Spleen (tissue), 11 donors: ENCODE results near the gene SLC13A5. TPM values are rescaled to one million over a fixed set of nuclear protein-coding genes. Genes with fewer than 3 reads are reported as not detected.
"Not testable (repeated sequence)": the region's sequence is repeated elsewhere in the genome, so short reads cannot be mapped to it uniquely, and the experiment has no call there.

Source experiments
- DNase-seq: peaks from one replicate; pipeline ENCODE4 v3.0.0-alpha.2; 2020
- H3K27ac ChIP-seq, 8 donors: fragments of 200-600 bp; sonication (generic) in 7 of 8; 1 replicate in 4 of 8; 2 replicates in 4 of 8; pipeline versions ENCODE4 v1.5.0 to v1.8.0; 2016 to 2021; ENCODE audit warnings: inconsistent platforms in 4 of 8, mild to moderate bottlenecking in 4 of 8, moderate library complexity in 1 of 8
- H3K27me3 ChIP-seq, 7 donors: fragments of 200-600 bp; sonication (generic) in 6 of 7; replicated peaks in 1 of 7; 1 replicate in 4 of 7; 2 replicates in 3 of 7; pipeline versions ENCODE4 v1.5.0 to v1.8.0; 2016 to 2021; ENCODE audit warnings: inconsistent platforms in 3 of 7, mild to moderate bottlenecking in 1 of 7
- H3K36me3 ChIP-seq, 6 donors: fragments of 200-600 bp; sonication (generic) in 5 of 6; 1 replicate in 4 of 6; 2 replicates in 2 of 6; pipeline versions ENCODE4 v1.5.0 to v1.8.0; 2016 to 2021; ENCODE audit warnings: inconsistent platforms in 2 of 6
- H3K4me1 ChIP-seq, 6 donors: fragments of 200-600 bp; sonication (generic) in 5 of 6; 1 replicate in 3 of 6; 2 replicates in 3 of 6; pipeline versions ENCODE4 v1.5.0 to v1.8.0; 2016 to 2021; ENCODE audit warnings: inconsistent platforms in 3 of 6
- H3K4me3 ChIP-seq, 8 donors: fragments of 200-600 bp; sonication (generic) in 7 of 8; 1 replicate in 4 of 8; 2 replicates in 4 of 8; pipeline versions ENCODE4 v1.5.0 to v1.8.0; 2016 to 2021; ENCODE audit warnings: inconsistent platforms in 4 of 8, mild to moderate bottlenecking in 4 of 8, moderate library complexity in 2 of 8
- H3K9me3 ChIP-seq, 8 donors: fragments of 200-600 bp; sonication (generic) in 7 of 8; 1 replicate in 4 of 8; 2 replicates in 4 of 8; pipeline versions ENCODE4 v1.5.0 to v1.8.0; 2016 to 2021; ENCODE audit warnings: inconsistent platforms in 4 of 8
- POLR2A ChIP-seq, 3 donors: fragments of 450-650 bp; IDR thresholded peaks; one replicate each; pipeline ENCODE4 v1.5.1; 2017; ENCODE audit warnings: antibody characterized with exemption in 3 of 3, mild to moderate bottlenecking in 1 of 3
- POLR2AphosphoS5 ChIP-seq, 3 donors: sonication (generic); formaldehyde crosslinking; IDR thresholded peaks; one replicate each; pipeline ENCODE4 v1.5.1; 2017; ENCODE audit warnings: antibody characterized with exemption in 3 of 3
- whole genome bisulfite sequencing, 5 donors: extraction: QIAGEN DNeasy Blood & Tissue Kit in 3 of 5; methylation state at CpG; one replicate each; pipeline versions ENCODE4 v1.1.5 to v1.1.7; 2013 to 2018; 5-methylcytosine and 5-hydroxymethylcytosine counted together
- intact Hi-C: fragments of 100-400 bp; cut with DNase I; formaldehyde crosslinking; loops from one replicate; pipeline ENCODE4 v1.15.0; 2023; ENCODE audit warnings: low total_unique reads
- polyA plus RNA-seq, 3 donors: library from polyadenylated mRNA; stranded (reverse); fragments of 200-250 nt; gene quantifications; one replicate each; pipeline ENCODE4 v1.2.1, GENCODE V29; 2013
- total RNA-seq, 7 donors: library from RNA; depleted of rRNA in 3 of 7; stranded (reverse); fragments of >200 nt in 3 of 7; fragmentation: NEBNext Ultra II Directional in 4 of 7; extraction: Animal tissue kit (Norgen Biotek cat#: 25700) in 4 of 7; gene quantifications; one replicate each; pipeline versions ENCODE4 v1.1.0 to v1.2.1, GENCODE V29; 2016 to 2021
- TF ChIP-seq, protein P1 (sequence below), 11 experiments: fragments of 200-600 bp in 7 of 11; fragments of 450-650 bp in 4 of 11; sonication (generic) in 4 of 11; IDR thresholded peaks in 8 of 11; conservative IDR thresholded peaks in 3 of 11; 1 replicate in 7 of 11; 2 replicates in 4 of 11; pipeline versions ENCODE4 v1.4.0 to v1.8.0; 2016 to 2021; ENCODE audit warnings: antibody characterized with exemption in 11 of 11, inconsistent platforms in 4 of 11, mild to moderate bottlenecking in 1 of 11
- donor health status: healthy with polysubstance abuse.
- donor health status: DM: no; HTN: no; CAD: no; lungs with moderate emphysema.
- donor health status: DM: no; HTN: no; CAD: no.
- donor health status: Bipolar disorder and iron deficiency.
- donor health status: healthy.
- donor health status: DM: no; HTN: no; CAD: no.
- donor health status: DM: yes; HTN: yes; CAD: no.

The SLC13A5 gene
- total and polyA plus RNA-seq, 10 donors, result 1.0 to 18.4 (median 5.4) TPM

DNA sequence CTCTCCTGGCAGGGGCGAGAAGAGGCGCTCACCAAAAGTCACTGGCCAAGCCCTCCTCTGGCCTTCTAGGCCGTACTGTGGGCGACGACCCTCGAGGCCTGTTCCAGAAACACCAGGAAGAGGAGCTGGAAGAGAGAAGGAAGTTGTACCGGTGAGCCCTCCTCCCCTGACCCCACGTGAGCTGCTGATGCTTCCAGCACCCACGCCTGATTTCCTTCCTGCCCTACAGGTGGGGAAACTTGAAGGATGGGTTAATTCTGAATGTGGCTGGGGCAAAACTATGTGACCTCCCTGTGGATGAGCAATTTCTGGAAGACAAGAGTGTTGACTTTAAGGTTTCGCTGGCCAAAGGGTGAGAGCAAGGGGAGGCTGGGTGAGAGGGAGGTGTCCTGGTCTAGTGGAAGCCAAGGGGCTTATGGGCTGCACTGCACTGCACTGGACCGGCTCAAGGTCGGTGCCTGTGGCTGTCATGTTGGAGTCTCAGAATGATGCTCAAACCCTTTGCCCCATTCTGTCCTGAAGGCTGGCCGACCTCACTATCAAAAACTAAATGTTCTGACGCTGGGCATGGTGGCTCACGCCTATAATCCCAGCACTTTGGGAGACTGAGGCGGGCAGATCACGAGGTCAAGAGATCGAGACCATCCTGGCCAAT lies 55.4 kb downstream of the SLC13A5 start:
- Histone ChIP-seq H3K4me3 (peak overlapping the region in 6 of 8 donors; percentile 9 to 67 (median 37)), H3K9me3 (no peaks in the 10 kb centered on the region), H3K27ac (peak overlapping the region in 4 of 8 donors; percentile 46 to 76 (median 52)), H3K36me3 (no peaks in the 10 kb centered on the region), H3K4me1 (peaks cover 15 to 83% (median 56%) of the 10 kb centered on the region in 6 donors), H3K27me3 (peaks cover 0 to 48% (median 6%) of the 10 kb centered on the region in 7 donors)
- 70 to 73% (median 70%) methylated on average over 17 to 18 of the region's 18 CpGs for WGBS, 5 donors
- TF ChIP-seq POLR2A (IDR thresholded peaks at IDR 0.05) (no peak), POLR2AphosphoS5 (IDR thresholded peaks at IDR 0.05) (no peak)
- TF ChIP-seq, protein P1, sequence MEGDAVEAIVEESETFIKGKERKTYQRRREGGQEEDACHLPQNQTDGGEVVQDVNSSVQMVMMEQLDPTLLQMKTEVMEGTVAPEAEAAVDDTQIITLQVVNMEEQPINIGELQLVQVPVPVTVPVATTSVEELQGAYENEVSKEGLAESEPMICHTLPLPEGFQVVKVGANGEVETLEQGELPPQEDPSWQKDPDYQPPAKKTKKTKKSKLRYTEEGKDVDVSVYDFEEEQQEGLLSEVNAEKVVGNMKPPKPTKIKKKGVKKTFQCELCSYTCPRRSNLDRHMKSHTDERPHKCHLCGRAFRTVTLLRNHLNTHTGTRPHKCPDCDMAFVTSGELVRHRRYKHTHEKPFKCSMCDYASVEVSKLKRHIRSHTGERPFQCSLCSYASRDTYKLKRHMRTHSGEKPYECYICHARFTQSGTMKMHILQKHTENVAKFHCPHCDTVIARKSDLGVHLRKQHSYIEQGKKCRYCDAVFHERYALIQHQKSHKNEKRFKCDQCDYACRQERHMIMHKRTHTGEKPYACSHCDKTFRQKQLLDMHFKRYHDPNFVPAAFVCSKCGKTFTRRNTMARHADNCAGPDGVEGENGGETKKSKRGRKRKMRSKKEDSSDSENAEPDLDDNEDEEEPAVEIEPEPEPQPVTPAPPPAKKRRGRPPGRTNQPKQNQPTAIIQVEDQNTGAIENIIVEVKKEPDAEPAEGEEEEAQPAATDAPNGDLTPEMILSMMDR (IDR thresholded peaks at IDR 0.05 in 8 of 11, conservative IDR thresholded peaks at IDR 0.05 in 3 of 11), result no peak
- intact Hi-C loops, result no loop called here
- no peak for DNase-seq

DNA sequence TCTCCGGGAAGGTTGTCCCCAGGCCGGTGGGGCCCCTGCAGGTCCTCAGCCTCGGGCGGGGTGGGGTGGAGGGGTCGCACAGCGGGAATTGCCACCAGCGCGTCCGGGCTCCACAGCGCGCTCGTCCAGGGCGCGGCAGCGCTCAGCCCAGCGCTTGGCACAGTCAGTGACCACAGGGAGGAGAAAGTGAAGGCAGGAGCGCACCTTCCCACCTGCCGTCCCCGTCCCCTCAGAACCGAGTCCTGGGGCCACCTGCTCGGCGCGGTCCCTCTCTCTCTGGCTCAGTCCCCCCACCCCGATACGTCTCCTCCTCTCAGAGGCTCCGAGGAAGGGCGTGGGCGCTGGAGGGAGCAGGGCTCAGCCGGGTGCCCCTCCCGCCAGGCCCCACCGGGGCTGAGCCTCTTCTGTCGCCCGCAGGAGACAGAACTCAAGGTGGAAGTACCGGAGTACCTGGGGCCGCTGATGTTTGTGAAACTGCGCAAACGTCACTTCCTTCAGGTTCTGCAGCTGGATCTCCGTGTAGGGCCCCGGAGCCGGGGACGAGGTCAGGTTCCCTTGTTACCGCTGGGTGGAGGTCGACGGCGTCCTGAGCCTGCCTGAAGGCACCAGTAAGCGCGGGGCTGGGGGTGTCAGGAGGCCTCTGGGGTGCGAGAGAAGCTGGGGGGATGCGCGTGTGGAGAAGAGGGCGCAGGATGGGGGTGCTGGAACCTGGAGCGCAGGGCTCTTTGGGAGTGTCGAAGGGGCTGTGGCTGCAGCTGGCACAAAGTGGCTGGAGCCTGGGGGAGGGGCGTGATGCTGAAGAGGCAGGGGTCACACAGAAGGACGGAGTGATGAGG lies 56.2 kb downstream of the SLC13A5 start:
- H3K36me3 ChIP-seq, intact Hi-C loops, H3K9me3 ChIP-seq: not testable (repeated sequence)
- WGBS, 5 donors, result 4 to 31% (median 5%) methylated on average over 8 to 54 of the region's 55 CpGs
- peak overlapping the region in 7 of 8 donors; percentile 10 to 67 (median 36) for H3K4me3 ChIP-seq
- peak; percentile 89 for DNase-seq
- peak; percentile 53 to 66 (median 61) for TF ChIP-seq POLR2AphosphoS5 (IDR thresholded peaks at IDR 0.05)
- H3K27ac ChIP-seq, result peak overlapping the region in 4 of 8 donors; percentile 46 to 76 (median 52)
- peaks cover 21 to 83% (median 63%) of the 10 kb centered on the region in 6 donors for H3K4me1 ChIP-seq
- H3K27me3 ChIP-seq, result peaks cover 0 to 54% (median 6%) of the 10 kb centered on the region in 7 donors

DNA sequence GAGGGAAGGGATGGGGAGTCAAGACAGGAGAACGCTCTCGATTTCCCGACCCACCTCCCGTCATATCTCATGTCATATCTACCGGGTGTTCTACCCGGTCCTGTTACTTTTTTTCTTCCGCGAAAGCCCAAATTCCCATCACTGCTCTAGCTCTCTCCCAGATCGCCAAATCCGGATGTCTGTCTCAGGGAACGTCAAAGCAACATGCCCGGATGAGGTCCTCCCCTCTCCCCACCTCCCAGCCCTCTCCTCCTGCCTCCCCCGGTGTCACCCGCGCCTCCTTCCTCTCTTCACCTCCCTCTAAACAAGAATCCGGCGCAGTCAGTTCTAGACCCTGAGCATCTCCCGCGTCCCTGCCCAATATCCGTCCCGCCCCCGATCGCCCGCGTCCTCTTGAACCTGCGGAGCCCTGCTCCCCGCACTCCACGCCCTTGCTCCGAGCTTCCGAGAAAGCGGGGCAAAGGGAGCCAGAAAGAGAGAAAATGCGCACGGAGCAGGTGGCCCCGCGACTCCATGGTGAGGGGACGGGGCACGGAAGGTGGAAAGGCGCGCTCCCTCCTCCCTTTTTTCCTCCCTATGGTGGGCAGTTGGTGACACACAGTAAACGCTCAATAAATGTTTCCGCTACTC lies 57.3 kb downstream of the SLC13A5 start:
- Histone ChIP-seq H3K4me3 (peak overlapping the region in 3 of 8 donors; percentile 23 to 67 (median 40)), H3K27me3 (peaks cover 0 to 57% (median 6%) of the 10 kb centered on the region in 7 donors), H3K4me1 (peaks cover 18 to 76% (median 57%) of the 10 kb centered on the region in 6 donors)
- H3K27ac ChIP-seq, H3K36me3 ChIP-seq, DNase-seq, H3K9me3 ChIP-seq, intact Hi-C loops: not testable (repeated sequence)
- whole genome bisulfite sequencing, 5 donors, result 1 to 13% (median 5%) methylated on average over 20 to 38 of the region's 41 CpGs

DNA sequence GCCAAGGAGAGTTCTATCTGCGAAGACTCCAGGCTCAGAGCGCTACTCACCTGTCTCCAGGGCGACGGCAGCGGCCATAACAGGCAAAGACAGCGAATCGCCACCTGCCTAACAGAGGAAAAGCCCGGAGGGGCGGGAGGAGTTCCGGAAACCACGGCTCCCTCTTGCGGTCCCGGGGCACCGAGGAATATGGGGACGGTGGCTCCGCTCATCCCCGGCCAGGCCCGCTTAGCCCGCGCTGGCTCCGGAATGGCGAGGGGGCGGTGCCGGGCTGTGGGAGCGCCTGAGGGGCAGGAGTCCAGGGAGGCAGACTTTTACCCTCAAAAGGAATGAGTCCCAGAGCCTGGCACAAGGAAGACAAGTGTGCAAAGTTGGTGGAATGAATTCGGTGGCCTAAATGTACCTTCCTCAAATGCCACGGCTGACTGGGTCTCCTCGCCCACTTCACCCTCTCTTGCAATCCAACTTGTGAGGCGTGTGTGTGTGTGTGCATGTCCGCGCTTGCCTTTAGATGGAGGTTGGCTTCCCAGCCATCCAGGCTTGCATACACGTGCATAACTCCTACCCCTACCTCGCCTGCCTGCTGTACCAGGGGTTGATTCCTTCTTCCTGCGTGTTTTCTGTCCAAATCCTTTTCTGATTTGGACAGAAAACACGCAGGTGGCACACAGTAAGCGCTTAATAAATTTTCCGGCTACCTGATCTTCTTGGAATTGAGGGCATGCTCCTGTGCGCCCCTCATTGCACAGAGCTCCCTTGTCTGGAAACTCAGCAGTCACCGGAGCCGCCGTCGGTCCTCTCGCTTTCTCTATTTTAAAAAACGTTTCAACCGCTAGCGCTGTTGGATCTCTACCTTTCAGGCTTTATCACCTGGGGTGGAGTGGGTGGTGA lies 58.1 kb downstream of the SLC13A5 start:
- no peak for TF ChIP-seq POLR2A (IDR thresholded peaks at IDR 0.05)
- TF ChIP-seq, protein P1 (IDR thresholded peaks at IDR 0.05 in 8 of 11, conservative IDR thresholded peaks at IDR 0.05 in 3 of 11), result no peak
- TF ChIP-seq POLR2AphosphoS5 (IDR thresholded peaks at IDR 0.05), result peak in 1 of 3 donors; percentile 24
- peak overlapping the region in 1 of 8 donors; percentile 67 for H3K4me3 ChIP-seq
- no peak overlapping the region for H3K27ac ChIP-seq
- WGBS, 5 donors, result 12 to 75% (median 40%) methylated on average over 40 to 46 of the region's 46 CpGs
- no peaks in the 10 kb centered on the region for H3K9me3 ChIP-seq
- peak; percentile 78 for DNase-seq
- H3K27me3 ChIP-seq, result peaks cover 0 to 57% (median 6%) of the 10 kb centered on the region in 7 donors
- H3K36me3 ChIP-seq, result no peaks in the 10 kb centered on the region
- intact Hi-C loops, result no loop called here
- peaks cover 18 to 75% (median 56%) of the 10 kb centered on the region in 6 donors for H3K4me1 ChIP-seq
